ENCODE results near the gene FEN1. TPM values are rescaled to one million over a fixed set of nuclear protein-coding genes. Genes with fewer than 3 reads are reported as not detected.

FEN1 gene
- total RNA-seq, 1 donor from 2014 or later = 5.1 TPM

DNA sequence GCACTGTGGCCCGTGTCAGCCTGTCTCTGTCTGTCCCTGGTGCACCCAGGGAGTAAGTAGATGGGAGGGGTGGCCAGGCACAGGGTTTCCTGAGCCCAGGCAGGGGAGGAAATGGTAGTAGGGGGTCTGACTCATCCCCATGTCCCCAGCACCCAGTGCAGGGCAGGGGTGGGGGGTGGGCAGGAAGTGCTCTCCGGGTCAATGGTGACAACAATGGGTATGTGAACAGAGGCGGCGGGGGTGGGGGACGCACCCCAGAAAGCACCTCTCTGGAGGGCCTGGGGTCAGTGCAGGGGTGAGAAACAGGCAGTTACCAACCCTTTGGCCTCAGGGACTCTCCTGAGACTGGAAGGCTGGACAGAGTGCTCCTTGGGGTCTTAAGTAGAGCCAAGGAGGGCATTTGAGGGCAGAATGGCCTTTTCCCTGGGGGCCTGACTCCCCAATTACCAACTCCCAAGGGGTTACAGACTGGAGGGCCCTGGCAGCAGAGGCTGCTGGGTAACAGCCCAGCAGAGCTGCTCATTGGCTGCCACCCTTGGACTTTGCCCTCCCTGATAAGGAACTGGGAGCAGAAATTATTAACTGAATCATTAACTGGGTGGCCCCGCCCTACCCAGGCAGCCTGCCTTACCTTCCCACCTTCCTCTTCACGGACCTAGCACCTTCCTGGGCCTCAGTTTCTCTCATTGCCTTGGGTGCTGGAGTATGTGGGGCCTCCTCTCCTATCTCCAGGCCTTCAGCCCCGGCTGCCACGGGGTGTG lies 36.1 kb upstream of the FEN1 start:
- peak; percentile 90 for DNase-seq (ENCODE audit: low spot score)
- peak; percentile 85 for ATAC-seq

DNA sequence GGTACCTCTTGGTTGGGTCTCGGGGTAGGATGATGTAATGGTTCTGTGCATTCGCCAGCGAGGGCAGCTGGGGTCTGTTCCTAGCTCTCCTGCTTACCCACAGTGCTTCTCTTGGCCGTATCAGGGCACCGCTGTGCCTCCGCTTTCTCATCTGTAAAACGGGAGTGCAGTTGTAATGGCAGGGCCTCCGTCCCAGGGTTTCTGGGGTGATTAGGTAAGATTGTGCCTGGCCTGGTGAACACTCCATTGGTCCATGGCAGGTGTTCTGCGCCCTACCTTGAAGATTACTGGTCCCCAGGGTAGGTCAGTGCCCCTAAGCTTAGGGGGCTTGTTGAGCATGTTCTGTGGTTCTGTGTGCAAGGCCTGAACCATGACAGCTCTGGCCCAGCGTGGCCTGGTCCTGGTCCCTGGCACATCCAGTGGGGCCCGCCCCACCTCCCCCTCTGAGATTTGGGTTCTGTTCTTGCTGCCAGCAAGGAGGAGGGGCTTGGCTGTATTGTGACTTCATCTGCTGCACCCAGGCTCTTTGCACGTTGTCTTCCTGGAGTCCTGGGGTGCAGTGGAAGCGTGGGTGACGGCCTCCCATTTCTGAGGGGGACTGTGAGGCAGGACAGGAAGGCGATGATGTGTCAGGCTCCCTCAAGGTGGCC lies 35.4 kb upstream of the FEN1 start:
- DNase-seq (ENCODE audit: low spot score) = peak; percentile 70

DNA sequence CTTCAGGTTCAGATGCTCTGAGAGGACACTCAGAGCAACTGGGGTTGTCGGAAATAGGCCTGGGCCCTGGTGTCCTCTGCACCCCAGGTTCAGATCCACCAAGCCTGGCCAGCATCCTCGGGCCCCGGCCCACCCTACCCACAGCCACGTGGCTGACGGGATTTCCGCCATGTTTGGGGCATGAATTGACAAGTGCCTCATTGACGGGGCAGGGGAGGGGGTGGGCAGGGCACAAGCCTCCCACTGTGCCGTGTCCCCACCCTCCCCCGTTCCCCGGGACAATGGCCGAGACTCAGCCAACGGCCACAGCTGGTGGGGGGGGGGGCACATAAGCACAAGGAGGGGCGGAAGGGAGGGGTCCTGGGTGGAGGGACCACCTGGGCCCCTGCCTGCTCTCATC lies 31.8 kb upstream of the FEN1 start:
- no peak for ATAC-seq
- no peak for DNase-seq (ENCODE audit: low spot score)

More for the DNA sequence above, 35.4 kb upstream of the FEN1 start:
- peak; percentile 66 for ATAC-seq

- no peak for ATAC-seq
- DNase-seq (ENCODE audit: low spot score) = no peak
These were observed 31.1 kb upstream of the FEN1 start for GRCh38 chr11:61761440-61762222.

GRCh38 chr11:61762223-61762615 lies 30.5 kb upstream of the FEN1 start:
- DNase-seq (ENCODE audit: low spot score) = no peak
- no peak for ATAC-seq

DNA sequence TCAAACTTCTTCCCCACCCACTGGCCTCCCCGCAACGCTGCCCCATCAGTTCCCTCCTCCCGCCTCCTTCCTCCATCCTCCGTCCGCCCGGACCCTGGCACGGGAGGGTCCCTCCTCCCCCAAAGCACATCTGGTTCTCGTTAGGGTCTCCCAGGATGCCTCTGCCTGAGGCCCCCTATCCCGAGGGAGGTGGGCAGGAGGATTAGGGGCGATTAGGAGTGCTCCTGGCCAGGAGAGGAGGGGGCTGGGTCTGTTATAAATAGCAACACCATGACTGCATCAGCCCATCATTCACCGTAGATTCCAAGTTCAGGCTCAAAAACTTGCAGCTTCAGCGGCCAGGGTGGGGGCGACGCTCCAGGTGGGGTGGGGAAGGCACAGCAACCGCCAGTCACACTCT lies 29.9 kb upstream of the FEN1 start:
- no peak for ATAC-seq
- no peak for DNase-seq (ENCODE audit: low spot score)

DNA sequence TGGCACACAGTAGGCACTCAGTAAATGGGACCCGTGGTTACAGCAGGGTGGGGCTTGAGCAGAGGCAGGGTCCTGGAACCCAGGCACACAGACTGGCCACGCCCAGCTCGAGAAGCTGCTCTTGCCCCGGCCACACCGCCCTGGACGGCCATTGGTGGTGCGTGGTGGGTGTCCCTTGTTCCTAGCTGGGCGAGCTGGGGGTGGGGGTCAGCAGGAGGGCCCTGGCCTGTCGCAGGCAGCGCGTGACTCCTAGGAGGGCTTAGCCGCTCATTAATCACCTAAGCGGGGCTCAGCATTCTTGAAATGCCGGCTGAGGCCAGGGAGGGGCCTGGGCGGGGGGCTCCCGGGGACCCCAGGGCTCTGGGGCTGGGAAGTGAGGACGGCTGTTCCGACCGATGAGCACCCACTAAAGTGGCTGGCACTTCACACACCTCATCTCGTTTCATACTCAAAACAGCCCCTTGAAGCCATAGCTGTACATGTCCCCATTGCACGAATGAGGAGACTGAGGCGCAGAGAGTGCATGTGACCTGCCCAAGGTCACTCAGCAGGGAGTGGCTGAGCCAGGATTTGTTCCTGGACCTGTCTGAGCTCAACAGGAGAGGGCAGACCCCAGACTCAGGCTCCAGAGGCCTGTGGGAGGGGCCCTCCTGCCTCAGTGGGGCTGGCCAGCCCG lies 28.6 kb upstream of the FEN1 start:
- no peak for DNase-seq (ENCODE audit: low spot score)

DNA sequence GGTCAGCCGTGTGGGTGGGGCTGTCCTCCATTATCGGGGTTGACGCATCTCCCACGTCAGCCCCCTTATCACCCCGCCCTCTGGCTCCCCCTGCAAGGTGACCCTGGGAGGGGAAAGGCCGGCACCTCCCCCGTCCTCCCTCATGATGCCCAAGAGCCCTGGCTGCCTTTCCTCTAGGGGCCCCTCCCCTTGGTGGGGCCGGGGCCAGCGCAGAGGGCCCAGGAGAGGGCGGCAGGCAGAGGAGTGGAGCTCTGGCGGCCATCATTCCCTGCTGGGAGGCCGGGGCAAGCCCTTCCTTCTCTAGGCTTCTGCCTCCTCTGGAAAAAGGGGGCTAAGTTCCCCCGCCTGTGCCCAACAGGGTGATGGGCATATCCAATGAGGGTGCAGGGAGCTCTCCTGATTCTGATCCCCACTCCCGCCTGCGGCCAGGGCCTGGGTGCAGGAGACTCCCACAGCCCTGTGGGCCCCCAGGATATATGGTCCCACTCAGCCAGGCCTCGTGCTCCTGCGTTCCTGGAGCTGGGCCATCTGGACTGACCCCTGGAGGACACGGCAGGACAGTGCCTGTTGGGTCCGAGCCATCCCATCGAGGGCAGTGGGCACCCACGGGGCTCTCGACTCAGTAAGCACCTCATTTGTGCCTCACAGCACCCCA lies 28.0 kb upstream of the FEN1 start:
- DNase-seq (ENCODE audit: low spot score) (no peak), ATAC-seq (peak; percentile 6)

More for the DNA sequence above, 28.6 kb upstream of the FEN1 start:
- no peak for ATAC-seq

DNA sequence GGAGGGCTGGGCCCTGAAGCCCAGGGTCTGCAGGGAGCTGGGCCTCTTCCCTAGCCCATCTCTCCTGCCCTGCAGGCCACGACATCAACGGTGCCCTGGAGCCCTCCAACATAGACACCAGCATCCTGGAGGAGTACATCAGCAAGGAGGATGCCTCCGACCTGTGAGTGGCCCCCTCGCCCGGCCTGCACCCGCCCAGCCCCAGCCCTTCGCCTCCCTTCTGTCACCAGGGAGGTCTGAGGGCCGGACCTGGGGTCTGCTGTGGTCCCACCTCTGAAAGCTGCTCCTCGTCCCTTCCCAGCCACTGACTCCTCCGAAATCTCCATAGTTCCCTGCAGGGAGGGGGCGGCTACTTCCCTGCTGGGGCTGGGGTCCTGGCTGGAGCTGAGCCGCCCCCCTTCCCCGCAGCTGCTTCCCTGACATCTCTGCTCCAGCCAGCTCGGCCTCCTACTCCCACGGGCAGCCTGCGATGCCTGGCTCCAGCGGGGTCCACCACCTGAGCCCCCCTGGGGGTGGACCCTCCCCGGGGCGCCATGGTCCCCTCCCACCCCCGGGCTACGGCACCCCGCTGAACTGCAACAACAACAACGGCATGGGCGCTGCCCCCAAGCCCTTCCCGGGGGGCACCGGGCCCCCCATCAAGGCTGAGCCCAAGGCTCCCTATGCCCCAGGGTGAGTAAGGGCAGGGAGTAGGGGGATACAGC lies 27.0 kb upstream of the FEN1 start:
- ATAC-seq = no peak

GRCh38 chr11:61766353-61766841 lies 26.3 kb upstream of the FEN1 start:
- DNase-seq (ENCODE audit: low spot score) (peak; percentile 79), ATAC-seq (peak; percentile 79)

More for the DNA sequence above, 27.0 kb upstream of the FEN1 start:
- no peak for DNase-seq (ENCODE audit: low spot score)

- ATAC-seq = peak; percentile 2
- DNase-seq (ENCODE audit: low spot score) = no peak
These were observed 24.2 kb upstream of the FEN1 start for GRCh38 chr11:61768376-61769076.

DNA sequence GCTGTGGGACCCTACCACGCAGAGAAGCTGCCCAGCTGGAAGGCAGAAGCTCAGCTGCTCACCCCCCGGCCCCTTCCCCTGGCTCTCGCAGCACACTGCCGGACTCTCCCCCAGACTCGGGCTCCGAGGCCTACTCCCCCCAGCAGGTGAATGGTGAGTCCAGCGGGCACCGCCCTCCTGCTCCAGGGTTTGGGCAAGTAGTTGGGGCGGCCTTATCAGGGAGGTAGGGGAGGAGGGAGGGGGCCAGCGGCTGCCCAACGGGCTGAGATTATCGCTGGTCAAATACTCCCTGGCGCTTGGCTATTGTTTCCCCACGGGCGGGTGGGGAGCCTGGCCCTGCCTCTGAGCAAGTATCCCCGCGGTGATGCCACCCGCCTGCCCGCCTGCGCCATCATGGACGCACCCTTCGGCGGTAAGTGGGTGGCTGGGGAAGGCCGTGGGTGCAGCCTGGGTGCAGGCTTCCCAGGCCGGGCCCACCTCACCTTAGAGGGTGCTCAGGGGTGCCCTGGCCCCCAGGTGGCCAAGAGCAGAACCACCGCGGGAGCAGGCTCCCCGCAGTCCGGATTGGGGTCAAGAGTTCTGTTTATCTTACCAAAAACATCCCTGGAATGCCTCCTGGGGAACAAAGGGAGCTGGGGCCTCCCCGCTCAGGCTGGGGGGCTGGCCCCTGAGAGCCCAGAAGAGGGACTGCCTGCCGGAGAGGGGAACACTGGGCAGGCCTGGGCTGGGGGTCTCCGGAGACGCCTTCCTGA lies 23.4 kb upstream of the FEN1 start:
- no peak for DNase-seq (ENCODE audit: low spot score)
- ATAC-seq = no peak

GRCh38 chr11:61769946-61770683 lies 22.6 kb upstream of the FEN1 start:
- no peak for ATAC-seq
- DNase-seq (ENCODE audit: low spot score) = no peak

GRCh38 chr11:61771195-61771894 lies 21.4 kb upstream of the FEN1 start:
- ATAC-seq (no peak), DNase-seq (ENCODE audit: low spot score) (no peak)

GRCh38 chr11:61771985-61772455 lies 20.7 kb upstream of the FEN1 start:
- ATAC-seq = no peak

DNA sequence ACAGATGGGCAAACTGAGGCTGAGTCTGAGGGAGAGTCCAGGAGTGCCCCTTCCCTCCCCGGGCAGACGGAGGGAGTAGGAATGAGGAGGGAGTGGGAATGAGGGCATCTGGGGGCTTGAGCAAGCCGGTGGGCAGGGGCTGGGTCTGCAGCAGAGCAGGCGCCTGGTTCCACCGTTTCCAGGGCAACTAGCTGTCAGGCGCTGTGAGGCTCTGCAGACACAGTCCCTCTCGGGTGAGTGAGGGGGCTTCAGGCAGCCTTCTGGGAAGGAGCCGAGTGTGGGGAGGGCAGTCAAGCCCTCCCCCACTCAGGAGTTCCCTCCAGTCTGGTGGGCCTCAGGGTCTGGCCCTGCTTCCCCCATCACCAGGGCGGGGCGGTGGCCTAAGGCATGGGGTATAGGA lies 19.4 kb upstream of the FEN1 start:
- no peak for DNase-seq (ENCODE audit: low spot score)

More at GRCh38 chr11:61771985-61772455, 20.7 kb upstream of the FEN1 start:
- DNase-seq (ENCODE audit: low spot score) = no peak

GRCh38 chr11:61773809-61774208 lies 18.9 kb upstream of the FEN1 start:
- ATAC-seq (no peak), DNase-seq (ENCODE audit: low spot score) (no peak)

More for the DNA sequence above, 19.4 kb upstream of the FEN1 start:
- ATAC-seq = no peak

Measured in left lobe of liver (tissue), 2 donors.